GM18511 (cell line): Measurements from ENCODE around the gene MCC.

Source experiments
- ATAC-seq: cut with Tn5 transposase; IDR thresholded peaks from one replicate; pipeline ENCODE4 v1.9.1; 2021; ENCODE audit warnings: mild to moderate bottlenecking, moderate library complexity; ENCODE audit not compliant: unreplicated experiment

Gene MCC

DNA sequence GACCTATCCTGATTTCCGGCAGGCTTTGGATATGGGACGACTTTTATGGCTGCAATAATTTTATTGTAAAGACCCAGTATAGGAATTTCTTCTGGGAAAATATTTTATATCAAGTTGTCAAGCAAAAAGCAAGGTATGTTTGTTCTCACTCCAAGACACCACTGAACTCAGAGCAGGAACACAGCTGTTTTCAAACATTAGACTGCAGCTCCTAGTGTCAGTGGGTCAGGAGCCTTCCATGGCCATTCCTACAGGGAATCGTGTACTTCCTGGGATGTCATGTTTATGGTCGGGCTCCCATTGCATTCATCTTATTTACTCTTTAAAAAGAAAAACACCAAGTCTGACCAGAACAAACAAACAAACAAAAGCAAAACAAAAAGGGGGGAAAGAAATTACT, 278.8 kb downstream of the MCC start:
- no peak for ATAC-seq

DNA sequence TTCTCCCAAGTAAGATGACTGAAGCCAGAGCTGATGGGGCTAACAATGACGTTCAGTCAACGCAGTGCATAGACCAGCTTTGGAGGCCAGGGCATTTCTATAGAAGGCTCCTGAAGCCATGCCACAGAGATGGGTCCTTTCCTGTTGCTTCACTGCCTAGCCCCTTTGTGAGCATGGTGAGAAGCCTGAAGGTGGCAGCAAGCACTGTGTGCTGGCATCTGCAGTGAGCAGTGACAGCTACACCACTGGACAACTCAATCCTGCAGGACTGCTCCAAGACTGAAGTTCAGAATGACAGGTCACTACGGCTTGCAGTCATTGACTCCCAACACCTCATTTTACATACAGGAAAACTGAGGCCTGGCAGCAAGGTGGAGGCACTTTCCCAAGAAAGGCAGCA, 282.4 kb downstream of the MCC start:
- no peak for ATAC-seq

GRCh38 chr5:113205323-113205722, 282.9 kb downstream of the MCC start:
- no peak for ATAC-seq

GRCh38 chr5:113204525-113205161, 283.6 kb downstream of the MCC start:
- ATAC-seq: no peak

DNA sequence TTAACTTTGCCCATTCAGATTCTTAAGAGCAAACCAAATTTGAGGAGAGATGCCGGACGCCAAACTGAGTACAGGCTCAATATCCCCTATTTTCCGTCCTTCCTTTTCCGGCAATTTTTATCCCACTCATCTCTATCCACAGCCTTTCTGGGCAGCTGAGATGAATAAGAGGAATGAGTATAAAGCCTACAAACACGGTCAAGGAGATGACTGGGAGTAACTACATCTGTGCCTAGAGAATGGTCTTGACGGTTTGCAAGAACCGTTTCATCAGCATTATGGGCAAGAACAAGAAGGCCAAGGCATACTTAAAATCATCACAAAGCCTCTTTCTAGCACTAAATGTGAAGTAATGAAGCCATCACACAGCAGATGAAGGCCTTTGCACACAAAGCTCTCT, 284.3 kb downstream of the MCC start:
- no peak for ATAC-seq

DNA sequence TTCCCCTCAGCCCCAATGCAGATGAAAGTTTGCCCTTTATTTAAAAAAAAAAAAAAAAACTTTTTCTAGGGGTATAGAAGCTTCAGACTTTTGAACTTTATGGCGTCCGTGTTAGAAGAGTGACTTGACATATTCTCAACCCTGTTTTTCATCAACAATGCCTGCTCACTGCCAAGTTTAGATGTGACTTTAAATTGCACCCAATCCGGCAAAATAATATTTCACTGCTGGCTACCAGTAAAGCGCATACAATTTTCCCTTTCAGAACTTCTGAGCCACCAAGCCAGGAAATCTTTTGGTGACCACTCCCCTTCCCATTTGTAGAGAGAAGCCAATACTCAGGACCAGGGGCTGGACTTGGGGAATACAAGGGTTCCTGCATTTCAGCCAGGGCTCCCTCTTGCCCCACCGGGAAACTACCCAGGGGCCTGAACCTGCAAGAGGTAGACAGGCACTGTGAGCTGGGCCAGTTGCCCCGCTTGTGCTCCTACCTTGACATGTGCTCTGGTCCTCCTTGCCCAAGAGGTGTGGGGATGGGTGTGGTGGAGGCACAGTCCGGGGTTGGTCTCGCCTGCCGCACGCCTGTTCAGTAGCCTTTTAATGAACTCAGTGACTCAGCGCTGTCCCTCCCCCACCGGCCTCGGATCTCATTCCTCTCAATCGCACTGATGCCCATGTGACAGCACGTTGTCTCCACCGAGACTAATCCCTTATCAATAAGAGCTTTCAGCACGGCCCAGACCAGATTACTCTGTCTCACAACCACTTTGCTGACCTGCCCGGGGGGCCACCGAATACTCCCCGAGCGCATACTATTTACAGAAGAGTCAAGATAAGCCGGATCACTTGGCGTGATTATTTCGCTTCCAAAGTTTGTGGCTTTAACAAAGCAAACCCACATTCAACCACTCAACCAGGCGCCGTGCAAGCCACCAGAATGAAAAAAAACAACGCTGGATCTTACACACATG, 285.2 kb downstream of the MCC start:
- no peak for ATAC-seq

DNA sequence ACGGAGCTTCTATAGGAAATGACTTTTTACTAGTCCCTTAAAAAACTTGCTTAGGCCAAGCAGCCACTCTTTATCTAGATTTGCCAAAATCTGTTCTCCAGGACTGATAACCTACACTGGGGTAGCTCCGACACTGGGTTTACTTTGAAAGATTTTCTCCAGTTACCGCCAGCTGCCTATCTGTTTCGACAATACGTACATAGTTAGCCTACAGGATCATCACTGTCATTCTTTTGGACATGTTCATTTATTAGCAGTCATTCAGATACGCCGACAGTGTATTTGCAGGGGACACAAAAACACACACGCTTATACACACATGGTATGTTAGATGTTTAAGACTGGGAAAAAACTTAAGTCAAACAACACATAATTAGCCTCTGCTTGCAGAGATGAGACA, 286.0 kb downstream of the MCC start:
- no peak for ATAC-seq

GRCh38 chr5:113201715-113202114, 286.5 kb downstream of the MCC start:
- no peak for ATAC-seq

GRCh38 chr5:113199122-113199905, 288.9 kb downstream of the MCC start:
- no peak for ATAC-seq

- no peak for ATAC-seq
These were observed 290.6 kb downstream of the MCC start for GRCh38 chr5:113197456-113198200.

DNA sequence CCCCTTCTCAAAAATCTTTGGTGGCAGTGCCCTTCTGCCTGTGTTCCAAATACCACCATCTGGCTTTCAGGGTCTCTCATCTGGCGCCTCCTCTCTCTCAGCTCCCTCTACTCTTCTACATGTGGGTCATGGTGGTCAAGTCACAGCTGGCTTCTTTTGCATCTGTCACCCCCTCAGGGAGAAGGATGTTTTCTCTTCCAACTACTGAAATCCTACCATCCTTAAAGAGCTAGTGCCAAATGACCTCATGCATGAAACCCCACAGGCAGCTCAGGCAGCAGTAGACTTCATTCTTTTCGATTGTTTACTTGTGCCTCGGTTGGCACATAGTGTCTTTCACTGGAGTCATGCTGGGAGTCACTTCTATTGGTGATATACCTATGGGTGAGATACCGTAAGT, 292.5 kb downstream of the MCC start:
- ATAC-seq: no peak

DNA sequence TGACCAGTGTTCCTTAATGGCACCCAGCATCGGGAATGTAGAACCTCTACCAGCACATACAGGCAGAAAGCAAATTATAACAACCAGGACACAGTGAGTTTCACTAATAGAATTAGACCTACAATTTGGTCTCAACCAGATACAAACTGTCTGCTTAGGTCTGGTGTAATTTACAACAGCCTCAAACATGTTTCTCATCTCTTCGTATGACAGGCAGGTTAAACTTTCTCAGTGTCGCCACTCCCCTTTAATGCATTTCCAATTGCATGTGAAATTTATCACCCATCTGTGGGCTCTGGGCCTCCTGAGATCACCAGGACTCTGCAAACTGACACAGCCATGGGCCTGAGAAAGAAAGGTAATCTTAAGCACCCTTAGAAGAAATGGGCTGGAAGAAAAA, 293.0 kb downstream of the MCC start:
- no peak for ATAC-seq

- ATAC-seq: no peak
These were observed 293.7 kb downstream of the MCC start for GRCh38 chr5:113194591-113194990.

DNA sequence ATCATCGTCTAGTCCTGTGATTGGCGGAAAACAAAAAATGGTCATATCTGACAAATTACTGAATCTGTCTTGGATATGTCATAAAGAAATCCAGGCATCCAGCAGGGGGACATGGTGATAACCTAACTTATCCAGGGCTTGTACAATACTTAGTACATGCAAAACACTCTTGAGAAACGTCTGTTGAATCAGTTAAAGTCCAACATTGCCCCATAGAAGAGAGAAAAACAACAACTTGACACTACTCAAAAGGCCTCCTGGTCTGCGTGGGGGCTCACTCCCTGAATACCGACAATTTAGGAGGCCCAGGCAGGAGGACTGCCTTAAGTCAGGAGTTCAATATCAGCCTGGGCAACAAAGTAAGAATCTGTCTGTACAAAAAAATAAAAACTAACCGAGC, 294.1 kb downstream of the MCC start:
- ATAC-seq: no peak

DNA sequence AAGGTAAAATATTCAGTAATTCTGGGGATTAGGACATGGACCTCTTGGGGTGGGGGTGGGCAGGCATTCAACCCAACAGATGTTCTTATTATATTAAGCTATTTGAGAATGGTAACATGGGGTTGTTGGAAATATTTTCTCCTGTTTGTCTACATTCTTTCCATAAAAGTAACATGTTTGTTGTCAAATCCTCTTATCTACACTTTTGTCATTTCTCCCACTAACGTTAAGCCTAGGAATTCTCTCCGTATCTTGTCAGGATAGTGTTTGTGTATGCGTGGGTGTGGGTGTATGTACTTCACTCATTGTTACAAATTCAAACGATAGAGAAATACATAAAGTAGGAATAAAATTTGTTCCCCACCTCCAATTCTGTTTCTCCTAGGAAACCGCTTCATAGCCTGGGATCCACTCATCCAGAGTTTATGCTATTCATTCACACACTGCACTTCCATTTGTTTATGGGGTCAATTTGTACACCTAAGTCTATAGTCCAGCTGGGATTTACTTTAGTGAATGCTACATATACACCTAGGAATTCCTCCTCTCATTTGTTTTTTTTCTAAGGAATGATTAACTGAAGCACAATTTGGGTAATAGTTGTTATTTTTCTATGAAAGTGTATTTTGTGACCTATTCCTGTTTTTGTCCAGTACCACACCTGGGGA, 294.8 kb downstream of the MCC start:
- no peak for ATAC-seq

GRCh38 chr5:113192541-113192940, 295.7 kb downstream of the MCC start:
- no peak for ATAC-seq

GRCh38 chr5:113190347-113190746, 297.9 kb downstream of the MCC start:
- ATAC-seq: no peak

GRCh38 chr5:113189291-113189690, 299.0 kb downstream of the MCC start:
- no peak for ATAC-seq

DNA sequence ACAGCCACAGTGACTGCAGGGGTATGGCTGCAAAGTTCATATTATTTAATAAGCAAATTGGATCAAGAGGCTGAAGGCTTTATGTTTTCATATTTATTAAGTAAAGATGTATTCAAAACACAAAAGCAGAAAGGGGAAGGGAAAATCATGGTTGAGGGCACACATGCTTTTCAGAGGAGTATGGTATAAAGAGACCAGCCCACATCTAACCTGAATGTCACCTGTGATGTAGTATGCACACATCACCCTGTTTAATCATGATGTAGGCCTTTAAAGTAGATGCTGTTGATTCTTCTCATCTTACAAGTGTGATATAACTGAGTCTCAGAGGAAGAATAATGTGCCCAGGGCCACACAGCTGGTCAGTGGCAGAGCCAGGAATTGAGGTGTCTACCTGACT, 299.8 kb downstream of the MCC start:
- ATAC-seq: no peak

- ATAC-seq: peak; percentile 55
These were observed 300.3 kb downstream of the MCC start for GRCh38 chr5:113187906-113188305.
